Peyer's patch (tissue), 4 donors: ENCODE results near the gene AGAP3.

Experiments used
- POLR2A ChIP-seq, 2 donors: fragments of 450-650 bp; IDR thresholded peaks; one replicate each; pipeline ENCODE4 v1.5.1; 2017; ENCODE audit warnings: antibody characterized with exemption in 2 of 2, mild to moderate bottlenecking in 2 of 2, moderate library complexity in 2 of 2
- TF ChIP-seq, protein P1 (sequence below), 6 experiments: fragments of 450-650 bp in 4 of 6; fragments of 200-600 bp in 2 of 6; sonication (generic) in 1 of 6; IDR thresholded peaks; one replicate each; pipeline ENCODE4 v1.5.1; 2017 to 2019; ENCODE audit warnings: antibody characterized with exemption in 6 of 6, mild to moderate bottlenecking in 3 of 6, moderate library complexity in 1 of 6

- TF ChIP-seq, protein P1, sequence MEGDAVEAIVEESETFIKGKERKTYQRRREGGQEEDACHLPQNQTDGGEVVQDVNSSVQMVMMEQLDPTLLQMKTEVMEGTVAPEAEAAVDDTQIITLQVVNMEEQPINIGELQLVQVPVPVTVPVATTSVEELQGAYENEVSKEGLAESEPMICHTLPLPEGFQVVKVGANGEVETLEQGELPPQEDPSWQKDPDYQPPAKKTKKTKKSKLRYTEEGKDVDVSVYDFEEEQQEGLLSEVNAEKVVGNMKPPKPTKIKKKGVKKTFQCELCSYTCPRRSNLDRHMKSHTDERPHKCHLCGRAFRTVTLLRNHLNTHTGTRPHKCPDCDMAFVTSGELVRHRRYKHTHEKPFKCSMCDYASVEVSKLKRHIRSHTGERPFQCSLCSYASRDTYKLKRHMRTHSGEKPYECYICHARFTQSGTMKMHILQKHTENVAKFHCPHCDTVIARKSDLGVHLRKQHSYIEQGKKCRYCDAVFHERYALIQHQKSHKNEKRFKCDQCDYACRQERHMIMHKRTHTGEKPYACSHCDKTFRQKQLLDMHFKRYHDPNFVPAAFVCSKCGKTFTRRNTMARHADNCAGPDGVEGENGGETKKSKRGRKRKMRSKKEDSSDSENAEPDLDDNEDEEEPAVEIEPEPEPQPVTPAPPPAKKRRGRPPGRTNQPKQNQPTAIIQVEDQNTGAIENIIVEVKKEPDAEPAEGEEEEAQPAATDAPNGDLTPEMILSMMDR (IDR thresholded peaks at IDR 0.05): no peak
- TF ChIP-seq POLR2A (IDR thresholded peaks at IDR 0.05): no peak
Observed at GRCh38 chr7:151191544-151191943, 105.3 kb downstream of the AGAP3 start.
